ENCODE data around the gene MINK1.

The MINK1 gene

DNA sequence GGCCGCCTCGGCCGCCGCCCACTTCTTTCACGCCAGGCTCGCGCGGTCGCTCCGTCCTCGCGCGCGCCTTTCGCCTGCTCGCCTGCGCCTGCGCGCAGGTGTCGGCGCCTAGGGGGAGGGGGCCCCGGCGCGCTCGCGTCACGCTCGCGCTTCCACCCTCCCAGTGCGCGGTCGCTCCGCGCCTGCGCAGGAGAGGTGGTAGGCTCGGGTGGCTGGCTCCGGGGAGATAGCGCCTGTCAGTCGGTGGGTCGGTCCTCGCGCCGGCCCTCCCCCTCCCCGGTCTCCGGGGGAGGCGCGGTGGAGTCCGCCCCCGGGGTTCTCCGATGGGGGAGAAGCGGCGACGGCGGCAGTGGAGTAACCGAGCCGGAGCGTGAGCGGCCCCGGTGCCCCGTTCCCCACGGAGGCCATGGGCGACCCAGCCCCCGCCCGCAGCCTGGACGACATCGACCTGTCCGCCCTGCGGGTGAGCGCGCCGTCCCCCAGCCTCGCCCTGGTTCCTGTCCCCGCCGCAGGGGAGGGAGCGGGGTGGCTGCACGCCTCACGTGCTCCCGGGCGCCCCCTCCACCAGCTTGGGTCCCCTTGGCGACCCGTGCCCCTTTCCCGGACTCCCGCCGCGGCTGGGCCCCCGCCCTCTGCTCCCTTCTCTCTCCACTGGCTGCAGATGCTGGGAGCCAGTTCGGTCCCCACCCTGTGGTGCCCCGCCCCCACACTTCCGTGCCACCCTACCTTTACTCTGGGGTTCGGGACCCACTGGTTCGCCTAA is at the start of gene MINK1:
Gene MINK1 (plus strand): TSS at position 163 of the 763 bp plus-strand sequence. CDS start 244 bp downstream, at position 407.
- H3K4me1 Mint-ChIP-seq: peaks cover 34% of the 10 kb centered on the region
- peaks cover 10% of the 10 kb centered on the region for H3K36me3 Mint-ChIP-seq

DNA sequence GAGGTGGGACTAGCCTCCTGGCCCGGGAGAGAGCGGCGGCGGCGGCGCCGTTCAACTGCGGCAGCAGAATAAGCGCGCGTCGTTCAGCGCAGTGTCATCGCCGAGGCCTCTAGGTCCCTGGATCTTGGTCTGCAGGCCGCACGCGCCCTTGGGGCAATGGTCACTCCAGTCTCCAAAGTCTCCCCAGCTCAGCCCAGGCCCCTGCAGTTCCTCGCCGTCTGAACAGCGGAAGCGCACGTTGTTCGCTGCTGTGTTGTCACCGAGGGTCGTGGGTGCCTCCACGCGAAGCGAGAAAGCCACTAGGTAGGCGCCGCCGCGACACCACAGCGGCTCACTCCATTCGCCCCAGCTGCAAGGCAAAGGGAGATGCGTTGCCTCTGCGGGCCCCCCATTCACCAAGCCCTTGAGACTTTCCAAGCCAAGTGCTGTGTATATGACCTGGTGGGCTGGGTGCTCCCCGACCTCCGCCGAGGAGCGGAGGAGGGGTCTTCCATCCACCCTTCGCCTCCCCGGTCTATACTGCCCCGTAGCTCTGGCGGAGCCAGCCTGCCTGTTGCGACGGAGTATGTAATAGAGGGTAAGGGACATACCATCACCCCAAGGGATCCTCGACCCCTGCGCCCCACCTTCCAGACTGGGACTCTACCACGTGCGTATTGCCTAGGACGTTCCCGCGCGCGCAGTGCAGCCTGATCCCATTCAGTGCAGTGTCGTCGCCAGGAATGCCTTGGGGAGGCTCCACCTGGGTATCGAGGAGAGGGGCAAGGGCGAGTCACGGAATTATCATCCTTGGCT is 47.6 kb upstream of the MINK1 start:
- Mint-ChIP-seq H3K4me1 (peaks cover 35% of the 10 kb centered on the region), H3K36me3 (no peaks in the 10 kb centered on the region), H3K27me3 (peaks cover 79% of the 10 kb centered on the region), H3K4me3 (no peak overlapping the region), H3K9me3 (no peaks in the 10 kb centered on the region), H3K27ac (no peak overlapping the region)
- ATAC-seq: no peak

More for the DNA sequence above, at the start of gene MINK1:
- ATAC-seq: peak; percentile 93
- H3K27me3 Mint-ChIP-seq: no peaks in the 10 kb centered on the region
- H3K4me3 Mint-ChIP-seq: peak within 1 kb of the TSS; percentile 91
- peak within 1 kb of the TSS; percentile 87 for H3K27ac Mint-ChIP-seq
- H3K9me3 Mint-ChIP-seq: no peaks in the 10 kb centered on the region

DNA sequence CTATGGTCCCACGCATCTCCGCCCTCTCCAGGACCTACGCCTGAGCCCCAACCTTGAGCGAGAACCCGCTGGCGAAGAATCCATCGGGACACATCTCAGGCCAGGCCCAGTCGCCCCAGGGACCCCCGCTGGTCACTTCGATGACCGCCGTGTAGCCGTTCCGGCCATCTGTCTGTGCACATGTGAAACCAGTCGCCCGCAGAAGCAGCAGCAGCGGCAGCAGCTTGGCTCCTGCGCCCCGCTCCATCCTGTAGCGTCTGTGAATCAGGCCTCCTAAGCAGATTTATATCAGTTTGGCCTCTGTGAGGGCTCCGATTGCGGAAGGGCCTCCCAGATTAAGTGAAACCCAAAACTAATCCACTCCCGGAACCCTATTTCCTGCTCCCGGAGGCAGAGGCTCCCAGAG is 47.0 kb upstream of the MINK1 start, which contains the start of gene VMO1:
Gene VMO1 (minus strand): TSS at position 259 of the 406 bp plus-strand sequence. CDS start 12 bp downstream, at position 247.
- Mint-ChIP-seq H3K36me3 (no peaks in the 10 kb centered on the region), H3K27me3 (peaks cover 74% of the 10 kb centered on the region), H3K27ac (no peak within 1 kb of the TSS), H3K4me1 (peaks cover 41% of the 10 kb centered on the region), H3K4me3 (no peak within 1 kb of the TSS), H3K9me3 (no peaks in the 10 kb centered on the region)
- no peak for ATAC-seq

DNA sequence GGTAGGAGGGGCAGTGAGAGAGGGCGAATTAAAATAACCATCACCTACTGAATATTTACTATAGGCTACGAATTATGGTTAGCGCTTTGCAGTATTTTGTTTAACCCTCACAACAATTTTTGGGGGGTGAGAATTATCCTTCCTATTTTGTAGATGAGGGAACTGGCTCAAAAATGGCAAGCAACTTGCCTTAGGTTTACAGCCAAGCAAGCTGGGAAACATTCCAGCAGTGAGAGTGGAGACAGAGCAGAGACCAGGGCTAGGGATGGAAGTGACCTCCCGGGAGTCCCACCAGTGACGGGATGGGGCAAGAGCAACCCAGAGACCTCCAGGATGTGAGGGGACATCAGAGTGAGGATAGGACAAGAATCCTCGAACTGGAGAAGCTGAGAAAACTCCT is 46.6 kb upstream of the MINK1 start:
- Mint-ChIP-seq H3K27ac (no peak overlapping the region), H3K4me1 (peaks cover 42% of the 10 kb centered on the region), H3K4me3 (no peak overlapping the region), H3K9me3 (no peaks in the 10 kb centered on the region), H3K36me3 (no peaks in the 10 kb centered on the region), H3K27me3 (peaks cover 74% of the 10 kb centered on the region)
- ATAC-seq: no peak

DNA sequence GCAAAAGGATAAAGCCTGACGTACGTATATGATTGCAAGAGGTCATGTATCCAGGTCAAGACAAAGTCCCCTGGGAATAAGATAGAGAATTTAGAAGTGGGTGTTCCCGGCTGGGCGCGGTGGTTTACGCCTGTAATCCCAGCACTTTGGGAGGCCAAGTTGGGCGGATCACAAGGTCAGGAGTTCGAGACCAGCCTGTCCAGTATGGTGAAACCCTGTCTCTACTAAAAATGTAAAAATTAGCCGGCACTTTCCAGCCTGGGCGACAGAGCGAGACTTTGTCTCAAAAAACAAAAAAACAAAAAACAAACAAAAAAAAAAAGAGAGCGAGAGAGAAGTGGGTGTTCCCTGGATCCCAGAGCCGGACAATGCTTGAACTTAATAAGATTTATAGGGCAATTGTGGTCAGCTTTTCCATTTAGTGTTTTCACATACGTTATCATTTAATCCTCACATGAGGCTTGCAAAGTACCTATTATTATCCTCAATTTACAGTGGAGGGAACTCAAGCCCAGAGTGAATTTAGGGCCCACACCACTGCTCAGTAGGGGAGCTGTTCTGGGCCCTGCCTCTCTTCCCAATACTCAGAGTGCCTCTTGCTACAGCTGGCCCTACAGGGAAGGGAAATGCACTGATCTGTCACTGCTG is 44.9 kb upstream of the MINK1 start:
- peaks cover 66% of the 10 kb centered on the region for H3K27me3 Mint-ChIP-seq
- no peak overlapping the region for H3K27ac Mint-ChIP-seq
- H3K9me3 Mint-ChIP-seq: no peaks in the 10 kb centered on the region
- ATAC-seq: no peak
- no peaks in the 10 kb centered on the region for H3K36me3 Mint-ChIP-seq
- H3K4me1 Mint-ChIP-seq: peaks cover 42% of the 10 kb centered on the region
- H3K4me3 Mint-ChIP-seq: peak overlapping the region; percentile 58

DNA sequence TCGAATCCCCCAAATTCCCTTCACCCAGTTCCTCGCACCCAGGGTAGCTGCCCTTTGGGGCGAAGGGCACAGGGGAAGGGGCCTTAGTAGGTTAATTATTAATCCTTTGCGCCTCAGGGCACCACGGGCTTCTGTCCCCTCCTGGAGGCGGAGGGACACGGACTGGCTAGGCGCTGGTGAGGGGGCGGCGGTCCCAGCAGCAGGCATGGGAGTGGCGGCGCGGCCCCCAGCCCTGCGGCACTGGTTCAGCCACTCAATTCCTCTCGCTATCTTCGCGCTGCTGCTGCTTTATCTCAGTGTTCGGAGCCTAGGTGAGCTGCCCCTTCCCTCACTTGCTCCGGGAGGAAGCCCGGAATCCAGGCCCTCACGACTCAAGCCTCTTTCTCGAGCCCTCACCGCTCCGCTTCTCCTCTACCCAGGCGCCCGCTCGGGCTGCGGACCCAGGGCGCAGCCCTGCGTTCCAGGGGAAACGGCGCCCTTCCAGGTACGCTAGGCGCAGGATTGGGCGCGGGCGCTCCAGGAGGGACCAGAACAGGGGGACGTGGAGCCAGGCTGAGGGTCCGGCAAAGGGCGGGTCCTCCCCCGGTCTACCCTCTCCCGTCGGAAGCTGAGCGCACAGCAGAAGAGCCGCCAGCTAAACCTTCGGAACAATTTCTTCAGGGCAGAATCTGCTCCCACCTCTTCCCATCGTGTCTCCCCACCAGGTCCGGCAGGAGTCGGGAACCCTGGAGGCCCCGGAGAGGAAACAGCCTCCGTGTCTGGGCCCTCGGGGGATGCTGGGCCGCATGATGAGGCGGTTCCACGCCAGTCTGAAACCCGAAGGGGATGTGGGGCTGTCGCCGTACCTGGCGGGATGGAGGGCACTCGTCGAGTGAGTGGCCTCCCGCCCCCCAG is 44.1 kb upstream of the MINK1 start, which contains the start of gene GLTPD2:
Gene GLTPD2 (plus strand): TSS at position 158 of the 894 bp plus-strand sequence. CDS start 48 bp downstream, at position 206.
- no peak for ATAC-seq
- Mint-ChIP-seq H3K4me3 (peak within 1 kb of the TSS; percentile 94), H3K4me1 (peaks cover 42% of the 10 kb centered on the region), H3K9me3 (no peaks in the 10 kb centered on the region), H3K27me3 (peaks cover 66% of the 10 kb centered on the region), H3K36me3 (no peaks in the 10 kb centered on the region), H3K27ac (peak within 1 kb of the TSS; percentile 77)

DNA sequence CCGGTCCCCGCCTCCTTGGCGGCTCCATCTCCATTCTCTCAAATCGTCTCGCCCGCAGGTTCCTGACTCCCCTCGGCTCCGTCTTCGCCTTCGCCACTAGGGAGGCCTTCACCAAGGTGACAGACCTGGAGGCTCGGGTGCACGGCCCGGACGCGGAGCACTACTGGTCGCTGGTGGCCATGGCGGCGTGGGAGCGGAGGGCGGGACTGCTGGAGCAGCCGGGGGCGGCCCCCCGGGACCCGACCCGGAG is 43.5 kb upstream of the MINK1 start:
- peak overlapping the region; percentile 94 for H3K4me3 Mint-ChIP-seq
- peaks cover 42% of the 10 kb centered on the region for H3K4me1 Mint-ChIP-seq
- H3K27ac Mint-ChIP-seq: peak overlapping the region; percentile 77
- no peaks in the 10 kb centered on the region for H3K36me3 Mint-ChIP-seq
- H3K9me3 Mint-ChIP-seq: no peaks in the 10 kb centered on the region
- ATAC-seq: no peak
- peaks cover 61% of the 10 kb centered on the region for H3K27me3 Mint-ChIP-seq

DNA sequence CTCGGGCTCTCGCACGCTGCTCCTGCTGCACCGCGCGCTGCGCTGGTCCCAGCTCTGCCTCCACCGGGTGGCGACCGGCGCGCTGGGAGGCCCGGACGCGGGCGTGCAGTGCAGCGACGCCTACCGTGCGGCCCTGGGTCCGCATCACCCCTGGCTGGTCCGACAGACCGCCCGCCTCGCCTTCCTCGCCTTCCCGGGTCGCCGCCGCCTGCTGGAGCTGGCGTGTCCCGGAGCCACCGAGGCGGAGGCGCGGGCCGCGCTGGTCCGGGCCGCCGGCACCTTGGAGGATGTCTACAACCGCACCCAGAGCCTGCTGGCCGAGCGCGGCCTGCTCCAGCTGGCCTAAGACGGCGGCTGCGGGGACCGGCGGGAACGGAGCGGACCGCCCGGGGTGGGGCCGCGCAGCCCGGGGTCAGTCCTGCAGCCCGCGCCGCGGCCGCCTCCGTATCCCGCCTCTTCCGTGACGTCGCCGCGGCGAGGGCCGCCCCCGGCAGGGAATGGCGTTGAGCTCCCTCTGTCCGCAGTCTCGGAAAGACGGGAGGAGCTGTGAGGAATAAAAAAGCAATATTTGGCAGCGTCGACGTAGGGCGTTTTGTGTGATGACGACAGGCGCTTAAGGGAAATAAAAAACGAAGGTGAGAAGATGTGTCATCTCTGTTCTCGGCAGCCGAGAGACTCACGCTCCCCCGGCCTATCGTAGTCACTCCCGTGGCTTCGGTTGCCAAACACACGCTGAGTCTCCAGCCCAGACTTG is 43.0 kb upstream of the MINK1 start:
- Mint-ChIP-seq H3K27ac (peak overlapping the region; percentile 77), H3K4me1 (peaks cover 41% of the 10 kb centered on the region), H3K36me3 (no peaks in the 10 kb centered on the region), H3K9me3 (no peaks in the 10 kb centered on the region), H3K27me3 (peaks cover 59% of the 10 kb centered on the region), H3K4me3 (peak overlapping the region; percentile 94)
- peak; percentile 97 for ATAC-seq

DNA sequence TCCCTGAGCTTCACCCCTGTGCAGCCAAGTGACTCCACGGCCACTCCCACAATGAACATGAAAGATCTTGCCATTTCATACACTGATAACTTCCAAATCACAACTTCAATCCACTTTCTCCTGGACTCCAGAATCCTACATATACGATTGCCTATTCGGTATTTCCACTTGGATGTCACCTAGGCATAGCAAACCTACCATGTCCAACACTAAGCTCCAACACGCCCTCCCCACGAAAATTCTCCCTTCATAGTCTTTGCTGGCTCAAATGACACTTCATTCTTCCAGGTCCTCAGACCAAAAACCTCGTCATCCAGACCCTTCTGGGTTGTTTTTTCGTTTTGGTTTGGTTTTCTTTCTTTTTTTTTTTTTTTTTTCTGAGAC is 42.4 kb upstream of the MINK1 start:
- H3K36me3 Mint-ChIP-seq: no peaks in the 10 kb centered on the region
- no peak for ATAC-seq
- no peaks in the 10 kb centered on the region for H3K9me3 Mint-ChIP-seq
- H3K4me1 Mint-ChIP-seq: peaks cover 35% of the 10 kb centered on the region
- peak overlapping the region; percentile 77 for H3K27ac Mint-ChIP-seq
- H3K27me3 Mint-ChIP-seq: peaks cover 53% of the 10 kb centered on the region
- H3K4me3 Mint-ChIP-seq: peak overlapping the region; percentile 94

DNA sequence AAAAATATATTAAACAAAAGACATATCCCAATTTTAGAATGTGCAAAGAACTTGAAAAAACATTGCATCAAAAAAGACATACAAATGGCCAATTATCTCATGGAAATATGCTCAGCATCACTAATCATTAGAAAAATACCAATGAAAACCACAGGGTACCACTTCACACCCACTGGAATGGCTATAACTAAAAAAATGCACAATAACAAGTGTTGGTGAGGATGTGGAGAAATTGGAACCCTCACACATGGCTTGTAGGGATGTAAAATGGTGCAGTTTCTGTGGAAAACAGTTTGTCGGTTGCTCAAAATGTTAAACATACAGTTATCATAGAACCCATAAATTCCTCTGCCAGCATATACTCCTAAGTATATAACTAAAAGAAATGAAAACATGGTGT is 38.0 kb upstream of the MINK1 start:
- Mint-ChIP-seq H3K27me3 (peaks cover 12% of the 10 kb centered on the region), H3K9me3 (no peaks in the 10 kb centered on the region), H3K36me3 (peaks cover 21% of the 10 kb centered on the region), H3K4me1 (peaks cover 22% of the 10 kb centered on the region), H3K4me3 (peak overlapping the region; percentile 100), H3K27ac (peak overlapping the region; percentile 97)
- ATAC-seq: no peak

DNA sequence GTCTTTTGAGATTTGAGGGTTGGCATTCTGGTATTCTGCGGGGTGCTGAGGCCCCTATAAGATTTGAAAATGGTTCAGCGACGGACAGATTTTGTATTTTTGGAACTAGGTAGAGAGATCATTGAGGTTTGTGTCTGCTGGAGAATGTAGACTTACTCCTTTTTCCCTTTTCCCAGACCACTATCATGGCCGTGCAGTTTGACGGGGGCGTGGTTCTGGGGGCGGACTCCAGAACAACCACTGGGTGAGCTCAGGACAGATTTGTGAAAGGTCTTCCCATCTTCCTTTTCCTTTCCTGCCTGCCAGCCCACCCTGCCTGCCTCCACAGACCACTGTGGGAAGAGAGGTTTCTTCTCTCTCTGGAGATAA is 36.6 kb upstream of the MINK1 start:
- no peak for ATAC-seq
- H3K36me3 Mint-ChIP-seq: peaks cover 33% of the 10 kb centered on the region

DNA sequence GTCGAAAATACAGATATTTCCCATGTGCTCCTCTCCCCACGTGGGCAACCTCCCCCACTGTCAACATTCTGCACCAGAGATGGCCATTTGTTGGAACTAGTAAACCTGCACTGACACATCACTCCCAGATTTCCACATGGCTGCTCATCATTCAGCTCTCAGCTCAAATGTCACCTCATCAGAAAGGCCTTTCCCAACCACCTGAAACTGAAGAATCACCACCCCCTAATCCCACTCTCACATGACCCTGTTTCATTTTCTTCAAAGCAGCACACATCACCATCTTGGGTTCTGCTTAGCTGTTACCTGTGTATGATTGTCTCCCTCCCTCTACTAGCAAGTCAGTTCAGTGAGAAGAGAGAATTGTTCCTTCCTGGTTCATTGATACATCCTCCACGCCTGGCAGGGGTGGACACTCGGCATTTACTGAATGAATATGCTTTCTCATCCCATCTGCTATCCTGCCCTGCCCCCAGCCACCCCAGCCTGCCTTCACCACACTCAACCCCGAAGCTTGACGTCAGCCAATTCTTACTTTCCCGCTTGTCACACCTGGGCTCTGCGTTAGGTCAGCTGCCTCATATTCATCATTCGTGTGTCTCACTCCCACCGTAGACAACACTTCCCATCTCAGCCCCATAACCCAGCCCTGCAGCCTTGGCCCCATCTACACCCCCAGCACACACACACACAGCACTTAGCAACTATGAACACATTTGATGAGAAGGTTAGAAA is 32.5 kb upstream of the MINK1 start:
- peak; percentile 69 for ATAC-seq
- peak overlapping the region; percentile 51 for H3K27ac Mint-ChIP-seq

More for the DNA sequence above, 36.6 kb upstream of the MINK1 start:
- Mint-ChIP-seq H3K27ac (peak overlapping the region; percentile 97), H3K4me1 (peaks cover 28% of the 10 kb centered on the region), H3K9me3 (no peaks in the 10 kb centered on the region), H3K4me3 (peak overlapping the region; percentile 100), H3K27me3 (peaks cover 12% of the 10 kb centered on the region)

DNA sequence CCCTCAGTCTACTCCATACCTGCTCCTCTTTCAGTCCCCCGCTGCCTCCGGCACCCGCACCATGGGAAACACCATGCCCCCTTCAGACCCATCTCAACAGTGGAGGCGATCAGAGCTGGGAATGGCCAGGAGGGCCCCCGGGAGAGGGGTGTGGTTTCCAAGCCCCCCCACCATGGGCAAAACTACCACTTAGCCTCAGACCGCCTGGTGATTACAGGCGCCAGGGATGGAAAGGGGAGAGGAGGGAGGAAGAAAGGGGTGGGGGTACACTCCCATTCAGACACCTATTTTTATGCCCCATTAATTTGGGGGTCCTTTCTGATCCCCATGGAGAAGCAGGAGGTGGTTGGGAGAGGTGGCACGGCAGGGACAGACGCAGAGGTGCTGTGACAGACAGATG is 30.9 kb upstream of the MINK1 start, which contains the start of gene C17orf114:
Gene C17orf114 (minus strand): TSS at position 101 of the 400 bp plus-strand sequence.
- H3K27ac Mint-ChIP-seq: peak within 1 kb of the TSS; percentile 51
- H3K9me3 Mint-ChIP-seq: no peaks in the 10 kb centered on the region
- H3K4me1 Mint-ChIP-seq: peaks cover 15% of the 10 kb centered on the region
- H3K27me3 Mint-ChIP-seq: no peaks in the 10 kb centered on the region
- H3K36me3 Mint-ChIP-seq: peaks cover 28% of the 10 kb centered on the region
- H3K4me3 Mint-ChIP-seq: no peak within 1 kb of the TSS
- ATAC-seq: no peak

More for the DNA sequence above, 32.5 kb upstream of the MINK1 start:
- Mint-ChIP-seq H3K4me1 (peaks cover 28% of the 10 kb centered on the region), H3K27me3 (no peaks in the 10 kb centered on the region), H3K9me3 (no peaks in the 10 kb centered on the region), H3K4me3 (no peak overlapping the region), H3K36me3 (peaks cover 33% of the 10 kb centered on the region)

Data from stimulated activated memory B cell treated with anti-CD40 and anti-IgM and Interleukin-4, amounts not matched to agents 10 μg/mL and 1 μg/mL and 100 μg/mL, for 72 hours (primary cell).